Keratinocyte (primary cell): ENCODE measurements around the gene TCP1. TPM values are rescaled to one million over a fixed set of nuclear protein-coding genes. Genes with fewer than 3 reads are reported as not detected.

ENCODE experiments used
- DNase-seq: peaks from one replicate; pipeline ENCODE4 v3.0.0-alpha.2; 2011; ENCODE audit warnings: low read depth, missing footprints, low spot score
- FAIRE-seq: peaks from 2 replicates; lab custom pipeline; 2011; peaks lifted over from hg19 to GRCh38; lab: Jason Lieb, UNC
- H2AFZ ChIP-seq: 2 replicates; pipeline ENCODE4 v1.6.0; 2012; ENCODE audit warnings: low read length, control low read depth, inconsistent platforms; ENCODE audit not compliant: control insufficient read depth
- H3K27ac ChIP-seq: 2 replicates; pipeline ENCODE4 v1.5.1; 2011; ENCODE audit warnings: low read length; ENCODE audit not compliant: control insufficient read depth, insufficient read depth
- H3K27me3 ChIP-seq: 3 replicates; pipeline ENCODE4 v1.6.0; 2011; ENCODE audit warnings: low read length; ENCODE audit not compliant: control insufficient read depth, insufficient read depth; ENCODE audit errors: extremely low read depth
- H3K36me3 ChIP-seq, 2 experiments: 2 replicates in 1 of 2; 3 replicates in 1 of 2; pipeline ENCODE4 v1.5.1; 2011; ENCODE audit warnings: low read length in 2 of 2, mild to moderate bottlenecking in 1 of 2; ENCODE audit not compliant: control insufficient read depth in 2 of 2, insufficient read depth in 2 of 2; ENCODE audit errors: extremely low read depth in 1 of 2
- H3K4me1 ChIP-seq: 3 replicates; pipeline ENCODE4 v1.5.1; 2011; ENCODE audit warnings: low read length; ENCODE audit not compliant: control insufficient read depth, insufficient read depth; ENCODE audit errors: extremely low read depth
- H3K4me2 ChIP-seq: 3 replicates; pipeline ENCODE4 v1.6.0; 2011; ENCODE audit warnings: low read depth, low read length; ENCODE audit not compliant: control insufficient read depth, insufficient read depth; ENCODE audit errors: extremely low read depth
- H3K4me3 ChIP-seq, 3 experiments: fragments of 200-600 bp in 1 of 3; sonication (generic) in 1 of 3; 2 replicates in 2 of 3; 3 replicates in 1 of 3; pipeline ENCODE4 v1.5.1; 2011 to 2016; ENCODE audit warnings: low read length in 3 of 3, mild to moderate bottlenecking in 3 of 3, control low read depth in 2 of 3, inconsistent platforms in 1 of 3, low read depth in 1 of 3, mixed read lengths in 1 of 3, mixed run types in 1 of 3, moderate library complexity in 1 of 3; ENCODE audit not compliant: control insufficient read depth in 2 of 3, insufficient read depth in 2 of 3; ENCODE audit errors: extremely low read depth in 1 of 3
- H3K79me2 ChIP-seq: 2 replicates; pipeline ENCODE4 v1.6.0; 2012; ENCODE audit warnings: low read length; ENCODE audit not compliant: control insufficient read depth, insufficient read depth
- H3K9ac ChIP-seq: 3 replicates; pipeline ENCODE4 v1.6.0; 2011; ENCODE audit warnings: low read length; ENCODE audit not compliant: control insufficient read depth, insufficient read depth; ENCODE audit errors: extremely low read depth
- H3K9me1 ChIP-seq: 3 replicates; pipeline ENCODE4 v1.6.0; 2011; ENCODE audit warnings: low read length; ENCODE audit not compliant: control insufficient read depth, insufficient read depth; ENCODE audit errors: extremely low read depth
- H3K9me3 ChIP-seq: 2 replicates; pipeline ENCODE4 v1.5.1; 2012; ENCODE audit warnings: low read depth, low read length; ENCODE audit not compliant: control insufficient read depth
- H4K20me1 ChIP-seq: 3 replicates; pipeline ENCODE4 v1.6.0; 2011; ENCODE audit warnings: low read length; ENCODE audit not compliant: control insufficient read depth, insufficient read depth; ENCODE audit errors: extremely low read depth
- CTCF ChIP-seq, 3 experiments: IDR thresholded peaks in 1 of 3; conservative IDR thresholded peaks in 1 of 3; optimal IDR thresholded peaks in 1 of 3; 2 replicates in 2 of 3; 3 replicates in 1 of 3; pipeline versions ENCODE3 to v1.5.1; 2011; ENCODE audit warnings: low read length in 3 of 3, mild to moderate bottlenecking in 3 of 3, moderate library complexity in 2 of 3, control low read depth in 1 of 3, inconsistent platforms in 1 of 3; ENCODE audit not compliant: insufficient read depth in 2 of 3; ENCODE audit errors: extremely low read depth in 1 of 3
- EZH2 ChIP-seq: IDR thresholded peaks from one replicate; pipeline ENCODE4 v1.6.1; 2012; ENCODE audit warnings: inconsistent platforms, mild to moderate bottlenecking, low read length, moderate library complexity
- dilution Hi-C: fragments of 300-500 bp; cut with MboI; formaldehyde crosslinking; loops from one replicate; pipeline ENCODE4 v1.7.0; 2020; ENCODE audit warnings: low sequenced_read_pairs; ENCODE audit not compliant: extremely low pct_ligation_motif_present
- polyA minus RNA-seq, 3 experiments: library from RNA; depleted of rRNA, polyadenylated mRNA; stranded (reverse); fragments of >200 nt; gene quantifications; 1 replicate in 1 of 3; 2 replicates in 1 of 3; 3 replicates in 1 of 3; pipeline ENCODE4 v1.2.3, GENCODE V29; 2011
- polyA plus RNA-seq, 5 experiments: library from polyadenylated mRNA; depleted of rRNA in 3 of 5; stranded (reverse) in 3 of 5; stranded (forward) in 1 of 5; unstranded in 1 of 5; fragments of >200 nt; gene quantifications; 1 replicate in 1 of 5; 2 replicates in 3 of 5; 3 replicates in 1 of 5; pipeline versions ENCODE4 v1.2.1 to v1.2.3, GENCODE V29; 2011 to 2012; ENCODE audit warnings: missing spikeins in 2 of 5, low read depth in 1 of 5, low replicate concordance in 1 of 5

TCP1 gene
- polyA plus RNA-seq = 72.8 to 174 TPM (median 174 TPM) in 3 replicates
- polyA plus RNA-seq (2011; ENCODE audit: low read depth) = 207 TPM
- 99.5 and 152 TPM in 2 replicates for polyA plus RNA-seq (2011; cell fraction: cytosol; rRNA removed)
- 104 and 141 TPM in 2 replicates for polyA plus RNA-seq (2011; cell fraction: nucleus; rRNA removed)
- polyA plus RNA-seq (2012; ENCODE audit: low replicate concordance) = 224 and 225 TPM in 2 replicates
- 60.0 to 282 TPM (median 92.0 TPM) in 3 replicates for polyA minus RNA-seq
- 352 TPM for polyA minus RNA-seq (2011; cell fraction: cytosol; rRNA and poly(A)+ RNA removed)
- 85.3 and 130 TPM in 2 replicates for polyA minus RNA-seq (2011; cell fraction: nucleus; rRNA and poly(A)+ RNA removed)

- Histone ChIP-seq H3K27me3 (no peaks in the 10 kb centered on the region), H3K27ac (peak within 1 kb of the TSS; percentile 83), H3K36me3 (peaks cover 10 to 29% of the 10 kb centered on the region in 2 experiments), H3K79me2 (peaks cover 87% of the 10 kb centered on the region), H3K4me3 (peak within 1 kb of the TSS; percentile 88 to 98 (median 97)), H3K4me2 (peak within 1 kb of the TSS; percentile 90), H3K9ac (peak within 1 kb of the TSS; percentile 85), H2AFZ (peak within 1 kb of the TSS; percentile 92), H3K9me3 (no peaks in the 10 kb centered on the region), H3K4me1 (peaks cover 30% of the 10 kb centered on the region), H3K9me1 (no peaks in the 10 kb centered on the region), H4K20me1 (peaks cover 10% of the 10 kb centered on the region)
- DNase-seq (peak; percentile 94), FAIRE-seq (peak; percentile 62)
- dilution Hi-C loops = no loop called here
- TF ChIP-seq EZH2 (no peak), CTCF (optimal IDR thresholded peaks at IDR 0.05 in 1 of 3, IDR thresholded peaks at IDR 0.05 in 1 of 3, conservative IDR thresholded peaks at IDR 0.05 in 1 of 3; ENCODE audit: extremely low read depth in 1 of 3, insufficient read depth in 2 of 3, low read length in 3 of 3) (no peak)
These were observed at the start of gene TCP1 for GRCh38 chr6:159789377-159790148. TCP1 (minus strand) TSS chr6:159789602; CDS start chr6:159789468, 134 bp downstream.

DNA sequence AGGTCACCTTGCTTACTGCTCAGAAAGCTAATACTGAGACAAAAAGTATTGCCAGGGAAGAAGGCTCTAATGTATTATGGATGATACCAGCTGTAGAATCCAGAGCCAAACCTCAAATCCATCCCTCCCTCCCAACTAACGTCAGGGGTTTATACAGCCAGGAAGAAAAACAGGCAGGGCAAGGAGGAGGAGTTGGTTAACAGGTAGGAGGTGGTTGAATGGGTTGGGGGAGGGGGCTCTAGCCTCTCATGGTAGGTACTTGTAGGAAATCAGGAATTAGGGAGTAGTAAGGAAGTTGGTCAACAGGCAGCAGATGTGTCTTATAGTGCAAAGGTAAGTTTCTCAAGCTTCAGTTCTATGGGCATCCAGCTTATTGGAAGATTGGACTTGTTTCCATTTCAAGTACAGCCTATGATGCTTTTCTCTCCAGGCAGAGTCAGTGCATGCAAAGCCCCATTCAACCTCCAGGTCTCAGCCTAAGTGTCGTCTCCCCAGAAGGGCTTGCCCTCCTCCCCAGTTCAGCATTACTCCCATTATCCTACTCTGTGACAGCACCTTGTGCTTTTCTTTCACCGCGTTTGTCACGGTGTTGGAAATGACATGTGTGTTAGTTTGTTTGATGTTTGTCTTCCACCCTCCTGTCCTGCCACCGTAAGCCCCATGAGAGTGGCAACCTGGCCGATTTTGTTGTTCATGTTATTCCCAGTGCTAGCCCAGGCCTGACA is 48.8 kb upstream of the TCP1 start:
- dilution Hi-C loops = no loop called here
- H3K36me3 ChIP-seq = no peaks in the 10 kb centered on the region
- H4K20me1 ChIP-seq = no peaks in the 10 kb centered on the region
- H2AFZ ChIP-seq = no peak overlapping the region
- no peak for DNase-seq
- TF ChIP-seq CTCF (optimal IDR thresholded peaks at IDR 0.05 in 1 of 3, IDR thresholded peaks at IDR 0.05 in 1 of 3, conservative IDR thresholded peaks at IDR 0.05 in 1 of 3; ENCODE audit: extremely low read depth in 1 of 3, insufficient read depth in 2 of 3, low read length in 3 of 3) (no peak), EZH2 (no peak)
- no peaks in the 10 kb centered on the region for H3K27me3 ChIP-seq
- no peaks in the 10 kb centered on the region for H3K79me2 ChIP-seq
- no peak overlapping the region for H3K9ac ChIP-seq
- H3K27ac ChIP-seq = no peak overlapping the region
- no peaks in the 10 kb centered on the region for H3K9me3 ChIP-seq
- H3K4me1 ChIP-seq = peaks cover 5% of the 10 kb centered on the region
- no peak for FAIRE-seq
- no peak overlapping the region for H3K4me2 ChIP-seq
- no peak overlapping the region for H3K4me3 ChIP-seq
- no peaks in the 10 kb centered on the region for H3K9me1 ChIP-seq
